GM19438 (cell line): Measurements from ENCODE around the gene ARMCX2.
"Not testable (repeated sequence)": the region's sequence is repeated elsewhere in the genome, so short reads cannot be mapped to it uniquely, and the experiment has no call there.

Experiments
- ATAC-seq: cut with Tn5 transposase; IDR thresholded peaks from one replicate; pipeline ENCODE4 v1.9.1; 2021; ENCODE audit warnings: low read depth; ENCODE audit not compliant: unreplicated experiment

The ARMCX2 gene

DNA sequence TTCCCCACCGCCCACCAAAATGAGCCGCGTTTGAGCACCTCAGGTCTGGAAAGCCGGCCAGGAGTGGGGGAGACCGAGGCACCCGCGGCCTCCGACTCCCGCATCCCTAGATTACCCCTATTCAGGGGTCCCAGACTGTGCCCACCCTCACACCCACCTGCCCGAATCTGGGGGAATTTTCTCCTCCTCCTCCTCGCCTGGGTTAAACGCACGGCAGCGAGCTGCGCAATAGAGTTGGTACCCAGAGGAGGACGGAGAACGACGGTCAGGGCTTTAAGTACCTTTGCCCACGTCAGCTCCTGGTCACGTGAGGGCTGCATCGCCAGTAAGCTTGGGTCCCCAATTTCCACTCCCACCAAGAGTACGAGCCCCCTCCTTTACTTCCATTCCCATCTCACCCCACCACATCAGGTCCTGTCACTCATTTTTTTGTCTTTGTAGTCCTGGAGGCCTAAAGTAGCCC is at the start of gene ARMCX2:
Gene ARMCX2, minus strand, starts transcription at position 250 of the 463 bp plus-strand sequence. CDS start 2,262 bp downstream, outside the sequence.
- ATAC-seq = peak; percentile 60

DNA sequence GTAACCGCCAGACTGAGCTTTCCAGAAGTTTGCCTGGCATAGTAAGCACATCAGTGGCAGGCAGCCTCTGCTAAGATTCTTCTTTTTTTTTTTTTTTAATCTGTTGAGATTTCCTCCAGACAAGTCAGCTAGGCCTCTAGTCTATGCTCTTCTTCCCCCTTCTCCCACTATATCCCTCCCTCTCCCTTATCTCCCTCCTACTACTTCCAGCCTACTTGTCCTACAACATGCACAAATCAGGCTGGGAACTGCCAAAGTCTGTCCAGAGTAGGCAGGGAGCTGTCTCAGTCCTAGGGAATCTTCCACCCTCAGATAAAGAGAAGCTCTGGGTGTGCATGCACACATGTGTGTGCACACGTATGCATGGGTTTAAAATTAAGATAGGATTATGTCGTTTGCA is 49.7 kb upstream of the ARMCX2 start:
- no peak for ATAC-seq

DNA sequence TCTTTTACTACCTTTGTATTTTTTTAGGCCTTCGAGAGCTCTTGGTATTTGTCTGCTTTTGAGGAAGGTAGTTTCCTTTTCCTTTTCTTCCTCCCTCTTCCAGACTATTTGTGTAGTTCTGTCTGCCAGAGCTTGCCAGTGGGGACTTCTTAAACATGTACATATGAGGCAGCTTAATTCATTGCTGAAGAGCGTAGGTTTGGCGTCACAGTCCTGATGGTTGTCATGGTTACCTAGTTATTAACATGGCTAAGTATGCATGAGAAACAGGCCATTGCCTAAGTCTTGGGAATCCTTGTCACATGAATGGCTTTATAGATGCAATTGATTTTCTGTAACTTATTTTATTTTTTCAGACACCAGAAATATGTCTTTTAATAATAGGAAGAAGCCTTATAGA is 48.5 kb upstream of the ARMCX2 start:
- no peak for ATAC-seq

DNA sequence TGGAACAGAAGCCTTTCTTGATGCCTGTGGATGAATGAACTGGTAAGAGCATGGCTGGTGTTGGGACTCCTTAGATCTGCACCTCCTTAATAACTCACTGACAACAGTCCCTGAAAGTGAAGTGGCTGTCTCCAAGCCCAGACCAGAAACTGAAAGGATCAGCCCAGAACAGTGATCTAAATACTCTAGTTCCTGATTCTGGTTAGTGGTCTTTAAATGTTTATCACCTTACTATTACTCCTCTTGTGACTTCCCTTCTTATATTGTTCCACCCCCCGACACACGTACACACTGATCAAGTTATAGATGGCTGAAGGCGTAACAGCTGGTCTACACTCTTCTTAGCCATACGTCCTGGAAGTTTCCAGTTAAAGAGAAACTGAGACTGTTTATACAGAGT is 33.8 kb upstream of the ARMCX2 start:
- no peak for ATAC-seq

DNA sequence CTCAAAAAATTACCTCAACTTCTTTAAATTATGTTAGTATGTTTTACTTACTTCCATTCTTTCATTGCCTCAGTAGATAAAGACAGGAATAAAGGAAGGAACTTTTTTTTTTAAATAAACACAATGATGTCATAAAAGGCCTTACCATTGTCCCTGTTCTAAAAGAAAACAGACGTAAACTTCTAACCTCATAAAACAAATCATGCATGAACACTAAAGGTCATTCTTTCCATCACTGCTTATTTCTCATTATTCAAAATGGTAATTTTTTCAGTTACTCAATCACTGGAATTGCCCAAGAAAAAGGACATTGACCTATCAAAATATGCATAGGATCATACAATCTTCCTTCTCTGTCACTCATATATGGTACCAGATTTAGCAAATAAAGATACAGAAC is 32.2 kb upstream of the ARMCX2 start:
- ATAC-seq = no peak

DNA sequence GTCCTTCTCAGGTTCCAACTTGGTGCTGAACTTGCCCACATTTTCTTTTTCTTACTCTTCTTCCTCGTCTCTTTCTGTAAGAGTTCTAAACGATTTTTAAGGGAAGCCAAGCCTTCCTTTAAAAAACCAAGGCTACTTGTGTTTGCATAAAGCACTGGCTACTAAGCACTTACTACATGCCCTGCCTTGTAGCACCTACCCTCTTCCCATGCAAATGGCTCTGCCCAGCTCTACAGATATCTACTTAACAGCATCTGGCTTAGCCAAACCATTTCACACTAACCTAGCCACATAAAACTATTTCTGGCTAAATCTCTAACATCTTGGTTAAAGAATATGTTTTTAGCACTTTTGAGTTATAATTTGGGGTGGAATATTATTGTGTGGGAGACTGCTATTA is 26.9 kb upstream of the ARMCX2 start:
- no peak for ATAC-seq

DNA sequence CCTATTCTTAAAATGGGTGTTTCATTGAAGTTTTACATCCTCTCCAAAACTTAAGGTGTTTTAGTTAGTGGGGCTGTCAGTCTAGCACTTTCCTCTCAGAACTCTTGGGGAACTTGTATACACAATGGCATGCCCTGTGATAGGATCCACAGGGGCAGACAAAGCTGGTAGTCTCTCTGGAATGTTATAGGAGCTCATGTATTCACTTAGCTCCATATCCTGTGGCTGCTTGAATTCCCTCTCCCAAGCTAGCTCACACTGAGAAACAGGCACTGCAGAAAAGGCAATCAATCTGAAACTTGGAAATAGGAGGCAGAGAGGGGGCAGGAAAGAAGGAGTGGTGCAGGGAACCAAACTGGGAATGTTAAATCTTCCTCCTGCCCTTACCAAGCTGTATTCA is 26.3 kb upstream of the ARMCX2 start:
- no peak for ATAC-seq

DNA sequence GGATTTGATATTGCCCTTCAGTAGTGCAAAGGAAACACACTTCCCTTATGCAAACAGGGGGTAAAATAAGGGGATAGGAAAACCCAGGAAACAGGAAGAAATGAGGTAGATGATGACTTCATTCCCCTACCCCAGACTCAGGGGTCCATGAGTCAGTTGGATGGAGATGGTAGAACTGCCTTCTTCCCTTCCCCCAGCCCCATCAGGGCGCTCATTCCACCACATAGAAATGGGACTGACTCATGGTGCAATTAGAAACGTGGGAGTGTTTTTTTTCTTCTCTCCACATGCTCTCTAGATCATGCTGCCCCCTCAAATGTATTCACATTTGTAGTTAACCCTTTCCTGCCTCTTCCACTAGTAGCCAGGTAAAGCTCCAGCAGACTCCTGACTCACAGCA is 23.1 kb upstream of the ARMCX2 start:
- no peak for ATAC-seq

DNA sequence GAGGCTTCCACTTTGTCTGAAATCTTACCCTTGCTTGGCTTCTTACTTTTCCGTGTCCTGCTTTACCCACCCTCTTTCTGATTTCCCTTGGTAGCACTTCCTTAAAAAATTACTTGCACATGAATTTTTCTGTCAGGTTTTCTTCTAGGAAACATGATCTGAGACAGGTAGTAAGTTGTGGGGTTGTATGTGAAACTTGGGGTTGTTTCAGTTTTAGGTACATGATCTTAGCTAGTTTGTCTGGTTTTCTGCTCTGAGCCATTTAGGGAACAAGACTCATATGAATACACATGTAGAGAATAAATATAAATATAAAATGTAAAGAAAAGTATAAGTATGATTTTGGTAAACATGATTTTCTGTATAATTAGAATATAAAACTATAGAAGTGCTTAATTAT is 17.4 kb upstream of the ARMCX2 start:
- ATAC-seq = no peak

DNA sequence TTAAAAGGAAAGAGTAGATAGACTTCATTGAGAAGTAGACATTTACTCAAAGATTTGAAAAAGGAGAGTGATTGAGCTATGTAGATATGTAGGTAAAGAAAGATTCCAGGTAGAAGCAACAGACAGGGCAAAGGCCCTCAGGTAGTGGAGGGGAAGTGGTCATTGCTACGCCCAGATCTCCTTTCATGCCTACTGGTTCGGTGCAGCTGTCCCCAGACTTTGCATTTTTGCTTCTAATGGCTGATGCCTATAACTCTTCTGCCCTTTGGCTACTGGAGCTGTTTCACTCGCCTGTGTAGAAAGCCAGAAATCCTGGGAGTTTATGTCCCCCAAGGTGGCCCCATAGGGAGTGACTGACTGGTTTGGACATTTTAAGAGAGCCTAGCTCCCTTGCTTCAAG is 16.9 kb upstream of the ARMCX2 start:
- no peak for ATAC-seq

DNA sequence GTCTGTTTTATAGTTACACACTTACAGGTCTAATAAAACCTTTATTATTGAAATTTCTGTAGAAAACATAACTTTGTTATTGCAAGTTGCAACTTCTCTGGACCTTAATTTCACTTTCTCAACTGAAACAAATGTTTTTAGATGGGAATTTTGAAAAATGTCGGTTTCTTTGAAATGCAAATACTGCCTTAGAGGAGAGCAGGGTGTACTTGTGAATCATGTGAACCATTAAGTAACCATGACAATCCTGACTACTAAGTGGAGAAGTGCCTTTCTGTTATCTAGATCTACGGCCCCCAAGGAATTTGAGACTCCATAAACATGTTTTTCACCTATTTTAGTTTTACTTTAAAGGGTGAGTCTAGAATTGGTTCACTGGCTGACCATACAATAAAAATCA is 8.5 kb upstream of the ARMCX2 start:
- ATAC-seq = no peak

DNA sequence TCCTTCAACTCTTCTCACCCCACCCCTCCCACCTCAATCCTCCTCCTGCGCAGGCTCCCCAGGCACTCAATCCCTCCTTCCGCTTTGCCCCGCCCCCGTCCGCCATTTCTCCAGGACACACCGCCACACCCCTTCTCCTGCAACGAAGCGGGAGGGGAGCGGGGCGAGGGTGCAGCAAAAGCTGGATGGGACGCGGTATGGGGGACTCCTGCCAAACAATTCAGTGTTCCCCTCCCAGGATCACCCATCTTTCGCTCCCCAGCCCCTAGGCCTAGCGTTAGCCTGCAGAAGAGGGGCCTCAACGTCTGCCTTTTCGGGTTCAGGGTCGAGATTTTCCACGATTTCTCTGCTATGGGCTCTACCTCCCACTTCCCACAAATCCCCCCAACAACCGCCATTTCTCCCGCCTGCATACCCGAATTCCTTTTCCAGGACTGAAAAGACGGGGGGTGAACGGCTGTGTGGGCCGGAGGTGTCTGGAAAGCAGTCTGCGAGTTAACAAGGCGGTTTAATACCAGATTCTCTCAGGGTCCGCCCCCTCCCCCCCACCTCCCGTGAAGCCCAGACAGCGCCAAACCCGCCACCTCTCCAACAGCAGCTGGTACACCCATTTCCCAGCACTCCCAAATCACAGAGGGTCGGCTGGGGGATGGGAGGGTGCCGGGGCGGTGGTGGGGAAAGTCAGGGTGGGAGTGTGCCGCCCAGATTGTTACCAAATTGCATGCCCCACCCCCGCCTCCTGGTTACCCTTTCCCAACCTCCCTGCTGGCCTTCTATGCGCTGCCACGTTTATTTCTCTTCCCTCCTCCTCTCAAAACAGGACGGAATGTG is 774 bp downstream of the ARMCX2 start:
- ATAC-seq = peak; percentile 71

DNA sequence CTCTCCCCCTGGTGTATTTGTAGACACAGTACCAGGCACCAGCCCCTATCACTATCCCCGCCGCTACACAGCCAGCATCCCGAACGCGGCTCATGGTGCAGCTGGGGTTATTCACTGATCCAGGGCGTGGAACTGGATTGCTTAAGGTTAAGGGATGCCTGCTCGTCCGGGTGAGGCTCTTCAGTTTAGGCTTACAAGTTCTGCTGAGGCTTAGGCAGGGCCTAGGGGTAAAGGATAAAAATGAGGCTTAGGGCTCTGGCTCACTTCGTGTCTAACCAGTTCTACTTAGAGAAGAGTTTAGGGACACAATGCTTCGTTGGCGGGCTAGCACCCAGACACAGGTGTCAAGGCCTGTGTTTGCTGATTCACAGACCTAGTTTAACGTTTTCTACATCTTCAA is 2.2 kb downstream of the ARMCX2 start:
- ATAC-seq = no peak

DNA sequence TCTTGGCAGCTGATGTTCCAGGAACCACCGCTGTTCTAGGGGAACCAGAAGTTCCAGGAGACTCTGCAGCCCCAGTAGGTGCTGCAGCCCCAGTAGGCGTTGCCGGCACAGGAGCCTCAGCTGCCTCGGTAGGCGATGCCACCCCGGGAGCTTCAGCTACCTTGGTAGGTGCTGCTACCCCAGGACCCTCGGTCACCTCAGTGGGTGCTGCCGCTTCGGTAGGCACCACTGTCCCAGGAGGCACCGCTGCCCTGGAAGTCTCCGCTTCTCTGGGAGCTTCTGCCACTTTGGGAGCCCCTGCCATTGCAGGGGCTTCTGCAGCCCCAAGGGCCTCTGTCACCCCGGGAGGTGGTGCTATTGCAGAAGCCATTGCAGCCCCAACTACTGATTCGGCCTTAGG is 2.8 kb downstream of the ARMCX2 start:
- no peak for ATAC-seq

DNA sequence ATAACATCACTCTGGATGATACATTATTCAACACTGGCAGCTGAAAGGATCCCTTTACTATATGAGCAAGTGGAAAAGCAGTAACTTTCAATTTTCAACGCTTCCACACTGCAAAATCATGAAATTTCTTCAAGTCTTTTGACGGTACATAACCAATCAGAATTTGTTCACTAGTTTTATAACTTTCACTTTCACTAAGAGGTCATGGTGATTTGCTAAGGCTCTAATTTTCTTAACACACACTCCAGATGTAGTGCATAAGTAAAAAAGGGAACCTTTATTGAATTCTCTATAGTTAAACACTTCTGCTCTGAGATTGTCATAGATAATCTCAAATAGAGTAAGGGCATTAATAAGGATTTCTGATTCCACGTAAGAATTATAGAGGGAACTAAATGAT is 4.1 kb downstream of the ARMCX2 start:
- ATAC-seq = no peak

DNA sequence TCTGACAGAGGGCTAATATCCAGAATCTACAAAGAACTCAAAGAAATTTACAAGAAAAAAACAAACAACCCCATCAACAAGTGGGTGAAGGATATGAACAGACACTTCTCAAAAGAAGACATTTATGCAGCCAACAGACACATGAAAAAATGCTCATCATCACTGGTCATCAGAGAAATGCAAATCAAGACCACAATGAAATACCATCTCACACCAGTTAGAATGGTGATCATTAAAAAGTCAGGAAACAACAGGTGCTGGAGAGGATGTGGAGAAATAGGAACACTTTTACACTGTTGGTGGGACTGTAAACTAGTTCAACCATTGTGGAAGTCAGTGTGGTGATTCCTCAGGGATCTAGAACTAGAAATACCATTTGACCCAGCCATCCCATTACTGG is 11.9 kb downstream of the ARMCX2 start:
- not testable (repeated sequence) for ATAC-seq

DNA sequence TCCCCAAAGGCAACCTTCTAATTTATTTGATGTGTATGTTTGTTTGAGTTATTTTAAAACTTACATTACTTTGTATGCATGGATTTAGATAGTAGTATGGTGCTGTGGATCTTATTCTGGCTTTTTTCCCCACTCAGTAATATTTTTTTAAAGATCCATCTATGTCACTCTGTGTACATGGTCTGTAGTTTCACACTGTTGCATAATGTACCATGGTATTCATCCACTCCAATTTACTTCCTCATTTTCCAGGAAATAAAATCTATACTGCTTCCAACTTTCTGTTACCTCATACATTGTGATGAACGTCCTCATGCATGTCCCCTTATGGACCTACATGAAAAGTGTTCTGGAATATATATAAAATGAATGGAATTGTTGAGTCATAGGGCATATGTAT is 17.6 kb downstream of the ARMCX2 start:
- ATAC-seq = no peak

DNA sequence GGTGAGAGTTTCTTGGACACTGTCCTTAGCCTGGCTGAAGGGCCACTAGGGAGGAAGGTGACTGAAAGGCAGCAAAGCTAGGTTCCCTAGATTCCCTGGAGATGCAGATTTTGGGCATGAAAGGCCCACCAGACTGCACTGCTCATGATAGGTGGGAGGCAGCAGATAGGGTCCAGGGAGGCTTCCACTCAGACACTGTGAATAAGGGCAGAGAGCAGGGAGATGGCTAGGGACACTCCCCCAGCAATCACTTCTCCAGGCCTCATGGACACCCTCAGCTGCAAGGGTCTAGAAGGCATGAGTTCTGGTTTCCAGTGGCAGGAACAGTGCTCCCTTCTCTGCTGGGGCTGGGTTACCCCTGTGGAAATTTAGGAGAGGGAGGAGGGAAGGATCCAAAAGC is 20.1 kb downstream of the ARMCX2 start:
- no peak for ATAC-seq

DNA sequence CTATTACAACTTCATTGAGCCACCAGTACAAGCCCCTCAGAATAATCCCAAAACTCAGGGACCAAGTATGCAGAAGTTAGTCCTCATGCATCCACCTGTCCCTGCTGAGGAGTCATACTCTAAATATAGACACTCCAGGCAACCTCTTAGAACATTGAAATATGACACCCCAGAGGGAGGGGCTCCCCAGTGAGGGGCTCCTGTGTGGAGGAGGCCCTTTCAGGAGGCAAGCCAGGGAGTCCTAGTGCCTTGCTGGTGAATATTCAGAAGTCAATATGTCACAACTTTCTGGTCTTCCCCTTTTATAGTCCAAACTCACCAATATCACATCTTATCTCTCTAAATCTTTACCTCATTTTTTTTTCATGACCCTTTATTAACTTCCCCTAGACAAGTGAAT is 40.3 kb downstream of the ARMCX2 start:
- ATAC-seq = no peak

DNA sequence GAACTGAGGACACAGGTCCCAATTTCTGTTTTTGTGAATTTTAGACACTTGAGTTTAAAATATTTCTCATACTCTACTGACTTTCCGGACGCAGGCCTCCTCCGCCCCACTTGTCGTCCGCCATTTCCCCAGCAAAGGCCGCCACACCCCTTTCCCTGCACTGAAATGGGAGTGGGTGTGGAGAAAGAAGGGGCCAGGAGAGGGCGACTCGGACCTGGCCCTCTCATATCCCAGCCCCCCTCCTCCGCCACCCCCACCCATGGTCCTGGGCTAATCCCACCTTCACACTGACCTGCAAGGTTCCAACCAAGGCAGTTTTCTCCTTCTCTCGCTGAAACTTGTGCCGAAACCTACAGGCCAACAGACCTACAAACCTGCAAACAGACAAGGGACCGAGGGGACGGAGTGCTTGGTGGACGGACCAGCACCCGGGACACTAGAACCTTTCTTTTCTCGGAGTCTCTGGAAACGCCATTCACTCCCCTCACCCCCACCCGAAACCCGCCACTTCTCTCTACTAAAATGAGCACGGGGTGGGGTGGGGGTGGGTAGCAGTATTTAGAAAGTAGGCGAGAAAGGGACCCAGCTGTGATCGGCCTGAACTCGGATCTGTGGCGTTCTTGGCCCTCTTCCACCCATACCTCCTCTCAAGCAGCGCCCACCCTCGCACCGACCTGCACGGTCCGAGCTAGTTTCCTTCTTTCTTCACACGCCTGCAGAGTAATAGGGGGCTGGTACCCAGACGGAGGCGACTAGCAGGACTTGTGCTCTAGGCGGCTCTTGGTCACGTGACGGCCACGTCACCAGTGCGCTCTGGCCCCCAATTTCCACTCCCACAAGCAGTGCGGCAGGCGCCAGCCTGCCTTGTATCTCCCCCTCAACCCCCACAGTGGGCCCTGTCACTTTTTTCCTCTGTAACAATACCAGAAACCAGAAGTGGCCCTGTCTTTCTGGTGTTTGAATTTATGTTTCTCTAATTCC is 42.1 kb downstream of the ARMCX2 start, which contains the start of gene ARMCX6:
Gene ARMCX6, minus strand, starts transcription at position 790 of the 981 bp plus-strand sequence. CDS start 1,380 bp downstream, outside the sequence.
- ATAC-seq = peak; percentile 81

DNA sequence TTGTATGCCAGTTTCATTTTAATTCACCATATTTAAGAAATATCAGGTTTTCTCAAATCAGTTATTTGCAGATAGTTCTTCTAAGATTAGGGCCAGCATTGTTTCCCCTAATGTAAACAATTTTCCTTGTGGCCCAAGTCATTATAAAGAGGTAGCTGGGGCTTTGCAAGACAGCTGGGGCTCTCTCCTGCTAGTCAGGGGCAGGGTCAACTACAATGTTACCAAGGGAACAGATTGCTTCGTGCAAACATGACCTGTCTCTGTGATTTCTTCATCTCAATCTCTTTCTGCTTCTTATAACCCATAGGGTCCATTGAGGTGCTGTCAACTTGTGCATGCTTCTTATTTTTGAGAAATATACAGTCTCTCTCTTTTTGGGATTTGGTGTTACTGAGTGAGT is 53.9 kb downstream of the ARMCX2 start:
- ATAC-seq = no peak
